DND-41 (cell line): ENCODE measurements around the gene RGS6.

Experiments
- ATAC-seq: fragments of 200-7000 bp; cut with Tn5 transposase; 3 replicates; pipeline ENCODE4 v1.9.1; 2021; ENCODE audit warnings: low read depth; ENCODE audit not compliant: insufficient read depth
- DNase-seq: peaks from one replicate; pipeline ENCODE4 v3.0.0-alpha.2; 2020
- H2AFZ ChIP-seq: 2 replicates; pipeline ENCODE4 v1.6.0; 2012; ENCODE audit warnings: low read depth, low read length
- H3K27ac ChIP-seq: 2 replicates; pipeline ENCODE4 v1.5.1; 2012; ENCODE audit warnings: low read length, inconsistent platforms
- H3K27me3 ChIP-seq: fragments of 200-600 bp; sonication (generic); 2 replicates; pipeline ENCODE4 v1.6.0; 2012; ENCODE audit warnings: low read length, mild to moderate bottlenecking, inconsistent platforms; ENCODE audit not compliant: insufficient read depth, poor library complexity
- H3K36me3 ChIP-seq: 2 replicates; pipeline ENCODE4 v1.5.1; 2012; ENCODE audit warnings: low read length, inconsistent platforms; ENCODE audit not compliant: insufficient read depth
- H3K4me1 ChIP-seq: 2 replicates; pipeline ENCODE4 v1.5.1; 2012; ENCODE audit warnings: mild to moderate bottlenecking, low read length; ENCODE audit not compliant: insufficient read depth
- H3K4me2 ChIP-seq: 2 replicates; pipeline ENCODE4 v1.6.0; 2012; ENCODE audit warnings: mild to moderate bottlenecking, moderate library complexity, low read length, inconsistent platforms; ENCODE audit not compliant: insufficient read depth
- H3K4me3 ChIP-seq, 2 experiments: fragments of 200-600 bp in 1 of 2; shearing (Covaris generic) in 1 of 2; 2 replicates each; pipeline ENCODE4 v1.5.1; 2012 to 2016; ENCODE audit warnings: inconsistent platforms in 2 of 2, low read length in 2 of 2, mild to moderate bottlenecking in 2 of 2, low read depth in 1 of 2, moderate library complexity in 1 of 2
- H3K79me2 ChIP-seq: 2 replicates; pipeline ENCODE4 v1.6.0; 2012; ENCODE audit warnings: low read length, inconsistent platforms; ENCODE audit not compliant: insufficient read depth
- H3K9ac ChIP-seq: 2 replicates; pipeline ENCODE4 v1.6.0; 2012; ENCODE audit warnings: low read depth, mild to moderate bottlenecking, inconsistent platforms, low read length, moderate library complexity
- H3K9me3 ChIP-seq: 2 replicates; pipeline ENCODE4 v1.5.1; 2012; ENCODE audit warnings: low read length, moderate library complexity, mild to moderate bottlenecking, inconsistent platforms; ENCODE audit not compliant: insufficient read depth, severe bottlenecking
- H4K20me1 ChIP-seq: 2 replicates; pipeline ENCODE4 v1.6.0; 2012; ENCODE audit warnings: low read length; ENCODE audit not compliant: insufficient read depth
- EZH2 ChIP-seq: IDR thresholded peaks from 3 replicates; pipeline ENCODE4 v1.6.1; 2012; ENCODE audit warnings: borderline replicate concordance, low read depth, mild to moderate bottlenecking, moderate library complexity, low read length, inconsistent platforms; ENCODE audit not compliant: severe bottlenecking
- TF ChIP-seq, protein P1 (sequence below): IDR thresholded peaks from 2 replicates; pipeline ENCODE4 v1.5.1; 2012; ENCODE audit warnings: borderline replicate concordance, low read length, moderate library complexity, mild to moderate bottlenecking; ENCODE audit not compliant: poor library complexity, severe bottlenecking; ENCODE audit errors: extremely low read depth

Gene RGS6

DNA sequence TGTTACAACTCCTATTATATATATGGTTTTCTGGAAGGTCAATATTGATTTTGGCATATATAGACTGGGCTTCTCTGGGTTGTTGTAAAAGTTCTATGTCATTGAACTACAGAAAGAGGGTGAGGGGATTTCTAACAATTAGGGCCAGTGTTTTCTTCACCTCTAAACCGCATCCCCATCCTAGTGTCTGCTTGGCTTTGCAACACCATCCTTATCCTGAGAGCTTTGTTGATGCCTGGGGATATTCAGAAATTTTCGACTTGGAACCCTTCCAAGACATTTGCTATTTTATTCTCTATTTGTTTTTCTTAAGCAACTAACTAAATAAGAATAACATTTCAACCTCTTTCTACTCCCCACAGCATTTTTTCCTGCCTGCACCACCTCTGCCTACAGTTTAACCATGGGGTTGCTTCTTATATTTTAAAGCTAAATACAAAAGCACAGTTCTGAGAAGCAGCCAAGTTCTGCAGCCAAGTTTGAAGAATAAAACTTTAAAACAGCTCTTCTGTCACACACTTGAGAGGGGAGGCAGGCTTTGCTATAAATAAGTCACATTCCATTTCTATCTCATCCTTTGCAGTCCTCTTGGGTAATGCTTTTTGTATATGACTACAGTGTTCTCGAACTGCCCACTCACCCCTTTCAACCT lies 53.4 kb downstream of the RGS6 start:
- DNase-seq = no peak
- Histone ChIP-seq H3K4me3 (no peak overlapping the region), H3K27me3 (peaks cover 9% of the 10 kb centered on the region), H3K79me2 (no peaks in the 10 kb centered on the region), H3K4me2 (no peak overlapping the region), H3K36me3 (no peaks in the 10 kb centered on the region), H4K20me1 (no peaks in the 10 kb centered on the region), H3K27ac (no peak overlapping the region), H2AFZ (no peak overlapping the region), H3K9ac (no peak overlapping the region), H3K9me3 (no peaks in the 10 kb centered on the region), H3K4me1 (no peaks in the 10 kb centered on the region)
- no peak for ATAC-seq
- TF ChIP-seq EZH2 = no peak
- TF ChIP-seq, protein P1, sequence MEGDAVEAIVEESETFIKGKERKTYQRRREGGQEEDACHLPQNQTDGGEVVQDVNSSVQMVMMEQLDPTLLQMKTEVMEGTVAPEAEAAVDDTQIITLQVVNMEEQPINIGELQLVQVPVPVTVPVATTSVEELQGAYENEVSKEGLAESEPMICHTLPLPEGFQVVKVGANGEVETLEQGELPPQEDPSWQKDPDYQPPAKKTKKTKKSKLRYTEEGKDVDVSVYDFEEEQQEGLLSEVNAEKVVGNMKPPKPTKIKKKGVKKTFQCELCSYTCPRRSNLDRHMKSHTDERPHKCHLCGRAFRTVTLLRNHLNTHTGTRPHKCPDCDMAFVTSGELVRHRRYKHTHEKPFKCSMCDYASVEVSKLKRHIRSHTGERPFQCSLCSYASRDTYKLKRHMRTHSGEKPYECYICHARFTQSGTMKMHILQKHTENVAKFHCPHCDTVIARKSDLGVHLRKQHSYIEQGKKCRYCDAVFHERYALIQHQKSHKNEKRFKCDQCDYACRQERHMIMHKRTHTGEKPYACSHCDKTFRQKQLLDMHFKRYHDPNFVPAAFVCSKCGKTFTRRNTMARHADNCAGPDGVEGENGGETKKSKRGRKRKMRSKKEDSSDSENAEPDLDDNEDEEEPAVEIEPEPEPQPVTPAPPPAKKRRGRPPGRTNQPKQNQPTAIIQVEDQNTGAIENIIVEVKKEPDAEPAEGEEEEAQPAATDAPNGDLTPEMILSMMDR = no peak

DNA sequence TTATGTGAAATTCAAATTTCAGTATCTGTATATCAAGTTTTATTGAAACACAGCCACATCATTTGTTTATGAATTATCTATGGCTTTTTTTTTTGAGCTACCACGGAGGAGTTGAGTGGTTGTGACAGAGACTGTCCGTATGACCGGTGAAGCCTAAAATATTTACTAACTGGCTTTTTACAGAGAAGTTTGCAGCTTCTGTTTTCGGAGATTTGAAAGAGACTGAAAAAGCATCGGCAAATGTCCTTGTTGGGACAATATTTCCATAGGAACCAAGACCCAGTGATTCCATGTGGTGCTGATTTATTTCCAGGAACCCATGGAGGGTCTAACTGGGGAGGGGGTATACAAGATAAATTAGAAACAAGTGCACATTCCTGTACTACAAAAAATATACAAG lies 56.2 kb downstream of the RGS6 start:
- DNase-seq (no peak), ATAC-seq (no peak)
- H3K9ac ChIP-seq = no peak overlapping the region
- H3K36me3 ChIP-seq = no peaks in the 10 kb centered on the region
- no peaks in the 10 kb centered on the region for H4K20me1 ChIP-seq
- H3K27ac ChIP-seq = no peak overlapping the region
- no peak overlapping the region for H3K4me2 ChIP-seq
- TF ChIP-seq, protein P1 = no peak
- no peak for TF ChIP-seq EZH2
- no peaks in the 10 kb centered on the region for H3K9me3 ChIP-seq
- no peaks in the 10 kb centered on the region for H3K79me2 ChIP-seq
- no peak overlapping the region for H3K4me3 ChIP-seq
- no peak overlapping the region for H2AFZ ChIP-seq
- H3K27me3 ChIP-seq = peaks cover 9% of the 10 kb centered on the region
- no peaks in the 10 kb centered on the region for H3K4me1 ChIP-seq

DNA sequence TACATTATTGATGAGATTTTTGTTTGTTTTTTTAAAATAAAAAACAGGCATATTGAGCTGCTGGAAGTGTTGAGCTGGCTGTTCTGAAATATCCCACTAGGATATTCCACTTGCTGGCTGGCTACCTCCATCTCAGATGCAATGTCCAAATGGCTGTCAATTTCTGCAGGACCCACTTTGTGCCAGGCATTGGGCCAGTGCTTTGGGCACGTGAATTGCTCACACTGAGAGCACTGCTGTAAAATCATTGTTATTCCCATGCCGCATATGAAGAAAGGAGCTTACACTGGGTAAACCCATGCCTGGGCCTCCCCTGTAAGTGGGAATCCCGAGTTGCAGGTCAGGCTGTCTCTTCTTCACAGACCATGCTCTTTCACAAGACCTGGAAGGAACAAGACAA lies 56.7 kb downstream of the RGS6 start:
- ATAC-seq = no peak
- H3K27me3 ChIP-seq = peaks cover 9% of the 10 kb centered on the region

More for the DNA sequence above, 56.7 kb downstream of the RGS6 start:
- no peaks in the 10 kb centered on the region for H3K4me1 ChIP-seq
- no peaks in the 10 kb centered on the region for H3K9me3 ChIP-seq
- H2AFZ ChIP-seq = no peak overlapping the region
- DNase-seq = no peak
- H3K4me2 ChIP-seq = no peak overlapping the region
- H3K36me3 ChIP-seq = no peaks in the 10 kb centered on the region
- no peaks in the 10 kb centered on the region for H3K79me2 ChIP-seq
- no peaks in the 10 kb centered on the region for H4K20me1 ChIP-seq
- H3K4me3 ChIP-seq = no peak overlapping the region
- no peak overlapping the region for H3K9ac ChIP-seq
- TF ChIP-seq, protein P1 = no peak
- no peak for TF ChIP-seq EZH2
- H3K27ac ChIP-seq = no peak overlapping the region
